ENCODE data around the gene XPNPEP3.
A peak's percentile ranks its signal among the peaks of the same experiment; 100 is the strongest.
"Not testable (repeated sequence)": the region's sequence is repeated elsewhere in the genome, so short reads cannot be mapped to it uniquely, and the experiment has no call there.

The XPNPEP3 gene

DNA sequence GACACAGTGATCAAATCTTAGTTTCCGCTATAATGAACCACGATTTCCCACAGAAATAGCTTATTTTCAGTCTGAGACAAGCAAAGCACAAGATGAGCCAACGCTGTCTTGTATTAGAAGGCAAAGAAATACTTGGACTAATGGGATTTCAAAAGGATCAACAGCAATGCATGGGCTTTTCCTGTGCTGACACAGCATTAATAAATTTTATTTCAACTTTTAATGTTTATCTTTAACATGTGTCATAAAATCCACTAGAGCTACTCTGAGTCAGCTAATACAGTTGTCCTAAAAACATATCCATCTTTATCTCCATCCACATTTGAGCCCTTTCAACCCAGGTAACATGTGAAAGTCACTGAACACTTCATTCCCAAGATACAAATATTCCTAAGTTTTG is 22.3 kb upstream of the XPNPEP3 start:
- H3K4me3 ChIP-seq (ENCODE audit: low read depth, low read length): no peak overlapping the region
- in situ Hi-C loops (cut with HindIII; ENCODE audit: low sequenced_read_pairs): no loop called here
- no peak for DNase-seq (ENCODE audit: low read depth)
- TF ChIP-seq, protein P1, sequence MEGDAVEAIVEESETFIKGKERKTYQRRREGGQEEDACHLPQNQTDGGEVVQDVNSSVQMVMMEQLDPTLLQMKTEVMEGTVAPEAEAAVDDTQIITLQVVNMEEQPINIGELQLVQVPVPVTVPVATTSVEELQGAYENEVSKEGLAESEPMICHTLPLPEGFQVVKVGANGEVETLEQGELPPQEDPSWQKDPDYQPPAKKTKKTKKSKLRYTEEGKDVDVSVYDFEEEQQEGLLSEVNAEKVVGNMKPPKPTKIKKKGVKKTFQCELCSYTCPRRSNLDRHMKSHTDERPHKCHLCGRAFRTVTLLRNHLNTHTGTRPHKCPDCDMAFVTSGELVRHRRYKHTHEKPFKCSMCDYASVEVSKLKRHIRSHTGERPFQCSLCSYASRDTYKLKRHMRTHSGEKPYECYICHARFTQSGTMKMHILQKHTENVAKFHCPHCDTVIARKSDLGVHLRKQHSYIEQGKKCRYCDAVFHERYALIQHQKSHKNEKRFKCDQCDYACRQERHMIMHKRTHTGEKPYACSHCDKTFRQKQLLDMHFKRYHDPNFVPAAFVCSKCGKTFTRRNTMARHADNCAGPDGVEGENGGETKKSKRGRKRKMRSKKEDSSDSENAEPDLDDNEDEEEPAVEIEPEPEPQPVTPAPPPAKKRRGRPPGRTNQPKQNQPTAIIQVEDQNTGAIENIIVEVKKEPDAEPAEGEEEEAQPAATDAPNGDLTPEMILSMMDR (IDR thresholded peaks at IDR 0.05; ENCODE audit: low read depth, low read length, missing control alignments): no peak

DNA sequence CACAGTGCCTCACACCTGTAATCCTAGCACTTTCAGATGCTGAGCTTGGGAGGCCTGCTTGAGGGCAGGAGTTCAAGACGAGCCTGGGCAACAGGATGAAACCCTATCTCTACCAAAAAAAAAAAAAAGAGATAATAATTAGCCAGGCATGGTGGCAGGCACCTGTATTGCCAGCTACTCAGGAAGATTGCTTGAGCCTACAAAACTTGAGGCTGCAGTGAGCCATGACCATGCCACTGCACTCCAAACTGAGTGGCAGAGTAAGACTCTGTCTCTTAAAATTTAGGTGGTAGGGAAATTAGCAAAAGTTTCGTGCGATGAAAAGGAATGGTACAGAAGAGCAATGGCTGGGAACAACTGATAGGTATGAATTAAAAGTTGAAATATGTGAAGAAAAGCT is 18.5 kb upstream of the XPNPEP3 start:
- H3K4me3 ChIP-seq (ENCODE audit: low read depth, low read length): no peak overlapping the region
- in situ Hi-C loops (cut with HindIII; ENCODE audit: low sequenced_read_pairs): no loop called here
- no peak for DNase-seq (ENCODE audit: low read depth)
- TF ChIP-seq, protein P1 (IDR thresholded peaks at IDR 0.05; ENCODE audit: low read depth, low read length, missing control alignments): no peak

DNA sequence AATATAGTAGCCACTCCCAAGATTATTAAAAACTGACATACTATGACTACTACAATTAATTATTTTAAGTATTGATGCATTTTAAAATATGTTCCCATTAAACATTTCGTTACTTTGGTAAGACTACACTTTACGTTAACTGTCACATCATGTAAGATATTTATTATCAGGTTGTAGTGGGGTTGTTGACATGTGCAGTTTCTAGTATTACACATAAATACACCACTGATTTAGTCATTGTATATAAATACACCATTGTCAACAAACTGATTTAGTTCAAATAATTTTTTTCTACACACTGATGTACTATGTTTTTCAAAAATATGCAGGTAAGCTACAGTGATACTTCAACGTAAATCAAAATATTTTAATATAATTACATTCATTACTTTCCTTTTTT is 12.0 kb upstream of the XPNPEP3 start:
- in situ Hi-C loops (cut with HindIII; ENCODE audit: low sequenced_read_pairs): no loop called here
- no peak for DNase-seq (ENCODE audit: low read depth)
- no peak overlapping the region for H3K4me3 ChIP-seq (ENCODE audit: low read depth, low read length)
- TF ChIP-seq, protein P1 (IDR thresholded peaks at IDR 0.05; ENCODE audit: low read depth, low read length, missing control alignments): no peak

DNA sequence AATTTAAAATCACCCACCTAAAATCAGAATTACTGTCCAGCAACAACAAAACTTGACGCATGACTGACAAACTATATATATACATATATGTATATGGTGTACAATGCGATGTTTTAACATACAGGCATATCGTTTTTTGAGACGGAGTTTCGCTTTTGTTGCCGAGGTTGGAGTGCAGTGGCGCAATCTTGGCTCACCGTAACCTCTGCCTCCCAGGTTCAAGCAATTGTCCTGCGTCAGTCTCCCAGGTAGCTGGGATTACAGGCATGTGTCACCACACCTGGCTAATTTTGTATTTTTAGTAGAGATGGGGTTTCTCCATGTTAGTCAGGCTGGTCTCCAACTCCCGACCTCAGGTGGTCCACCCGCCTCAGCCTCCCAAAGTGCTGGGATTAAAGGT is 11.1 kb upstream of the XPNPEP3 start:
- in situ Hi-C loops (cut with HindIII; ENCODE audit: low sequenced_read_pairs); DNase-seq (ENCODE audit: low read depth): not testable (repeated sequence)

DNA sequence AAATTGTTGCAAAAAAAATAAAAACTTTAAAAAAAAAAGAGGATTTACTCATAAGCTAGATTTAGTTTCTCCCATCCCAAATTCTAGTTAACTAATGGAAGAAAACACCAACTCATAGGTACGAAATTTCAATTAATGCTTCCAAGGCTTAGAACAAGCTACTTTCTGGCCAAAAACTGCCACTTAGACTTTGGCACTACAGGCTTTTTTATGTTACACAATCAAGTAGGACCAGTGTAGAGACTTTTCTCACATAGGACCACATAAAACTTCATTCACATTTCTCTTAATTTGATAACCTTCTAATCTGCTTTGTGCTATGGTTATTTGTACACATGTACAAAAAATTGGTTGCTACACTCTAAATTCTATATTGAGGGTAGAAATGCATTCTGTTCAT is 3.6 kb upstream of the XPNPEP3 start:
- no peak overlapping the region for H3K4me3 ChIP-seq (ENCODE audit: low read depth, low read length)
- in situ Hi-C loops (cut with HindIII; ENCODE audit: low sequenced_read_pairs): no loop called here
- no peak for DNase-seq (ENCODE audit: low read depth)
- TF ChIP-seq, protein P1 (IDR thresholded peaks at IDR 0.05; ENCODE audit: low read depth, low read length, missing control alignments): no peak

More for the DNA sequence above, 11.1 kb upstream of the XPNPEP3 start:
- H3K4me3 ChIP-seq (ENCODE audit: low read depth, low read length): not testable (repeated sequence)

DNA sequence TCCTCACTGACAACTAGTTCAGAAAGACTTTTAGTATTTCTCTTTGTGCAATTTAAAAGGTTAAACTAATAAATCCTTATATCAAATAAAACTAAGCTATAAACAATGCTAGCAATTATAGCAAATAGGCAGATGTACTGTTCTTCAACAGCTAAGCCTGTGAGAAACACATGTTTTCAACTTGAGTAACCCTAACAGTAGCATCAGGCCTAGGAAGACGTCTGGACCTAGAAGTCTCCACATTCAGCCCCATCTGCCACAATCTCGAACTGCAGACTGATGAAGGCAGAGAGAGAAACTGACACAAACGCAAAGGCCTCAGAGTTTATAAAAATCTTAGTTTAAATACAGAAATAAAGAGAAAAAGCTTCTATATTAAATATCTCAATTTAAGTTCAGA is 3.0 kb upstream of the XPNPEP3 start:
- H3K4me3 ChIP-seq (ENCODE audit: low read depth, low read length): peak overlapping the region; percentile 1
- TF ChIP-seq, protein P1 (IDR thresholded peaks at IDR 0.05; ENCODE audit: low read depth, low read length, missing control alignments): no peak
- no peak for DNase-seq (ENCODE audit: low read depth)
- in situ Hi-C loops (cut with HindIII; ENCODE audit: low sequenced_read_pairs): no loop called here

DNA sequence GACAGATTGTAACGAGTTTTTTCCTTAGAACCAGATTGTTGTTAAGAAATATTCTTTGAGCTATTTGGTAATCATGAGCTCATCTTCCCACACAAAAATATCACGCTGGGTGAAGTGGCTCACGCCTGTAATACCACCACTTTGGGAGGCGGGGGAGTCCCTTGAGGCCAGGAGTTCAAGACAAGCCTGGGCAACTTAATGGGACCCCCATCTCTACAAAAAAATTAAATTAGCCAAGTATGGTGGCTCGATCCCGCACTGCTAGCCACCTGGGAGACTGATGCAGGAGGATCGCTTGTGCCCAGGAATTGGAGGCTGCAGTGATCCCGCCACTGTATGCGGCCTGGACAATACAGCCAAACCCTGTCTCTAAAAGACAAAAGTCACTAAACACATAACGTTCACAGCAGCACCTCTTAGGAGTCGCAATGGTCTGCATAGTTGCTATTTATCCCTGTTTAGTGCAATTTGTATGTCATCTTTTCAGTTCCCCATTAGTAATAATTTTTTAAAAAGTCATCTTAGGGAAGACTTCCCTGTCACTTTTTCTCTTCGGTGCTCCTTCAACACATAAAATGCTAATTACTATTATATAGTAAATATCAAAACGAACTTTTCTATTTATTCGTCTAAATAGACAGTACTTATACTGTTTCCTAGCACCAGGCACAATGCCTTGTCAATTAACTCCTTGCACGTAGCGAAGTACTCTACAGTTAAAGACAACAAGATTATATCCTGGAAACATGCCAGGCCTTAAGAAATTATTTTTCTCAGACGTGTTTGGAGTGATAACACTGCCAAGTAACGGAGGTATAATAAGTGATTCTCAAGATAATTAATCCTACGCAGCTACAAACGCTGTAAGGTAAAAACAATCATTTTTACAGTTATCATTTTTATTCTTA is 1.6 kb upstream of the XPNPEP3 start:
- TF ChIP-seq, protein P1 (IDR thresholded peaks at IDR 0.05; ENCODE audit: low read depth, low read length, missing control alignments): no peak
- no peak for DNase-seq (ENCODE audit: low read depth)
- in situ Hi-C loops (cut with HindIII; ENCODE audit: low sequenced_read_pairs): no loop called here
- peak overlapping the region; percentile 97 for H3K4me3 ChIP-seq (ENCODE audit: low read depth, low read length)

Measured in astrocyte of the cerebellum (primary cell).